CD14-positive monocyte (primary cell): ENCODE data around the gene FATE1. TPM values are rescaled to one million over a fixed set of nuclear protein-coding genes. Genes with fewer than 3 reads are reported as not detected.

Experiments used
- DNase-seq, 3 donors: peaks; one replicate each; pipeline ENCODE4 v3.0.0-alpha.2; 2011 to 2022
- H2AFZ ChIP-seq: 2 replicates; pipeline ENCODE4 v1.6.0; 2012; ENCODE audit warnings: mild to moderate bottlenecking, low read depth, low read length, inconsistent platforms; ENCODE audit not compliant: insufficient read depth, poor library complexity, severe bottlenecking
- H3K27ac ChIP-seq, 2 donors: 1 replicate in 1 of 2; 2 replicates in 1 of 2; pipeline ENCODE4 v1.5.1; 2012 to 2013; ENCODE audit warnings: low read length in 2 of 2, control low read depth in 1 of 2, inconsistent platforms in 1 of 2, low read depth in 1 of 2, mild to moderate bottlenecking in 1 of 2
- H3K27me3 ChIP-seq, 2 donors: one replicate each; pipeline versions ENCODE4 v1.6.0 to v1.6.1; 2011 to 2013; ENCODE audit warnings: low read length in 2 of 2; ENCODE audit not compliant: control insufficient read depth in 2 of 2, insufficient read depth in 2 of 2
- H3K36me3 ChIP-seq, 2 donors: replicated peaks in 1 of 2; 1 replicate in 1 of 2; 2 replicates in 1 of 2; pipeline versions ENCODE4 v1.5.1 to v1.6.1; 2012 to 2013; ENCODE audit warnings: low read length in 2 of 2, control low read depth in 1 of 2, inconsistent platforms in 1 of 2, mild to moderate bottlenecking in 1 of 2; ENCODE audit not compliant: insufficient read depth in 2 of 2, control insufficient read depth in 1 of 2
- H3K4me1 ChIP-seq, 2 donors: 1 replicate in 1 of 2; 2 replicates in 1 of 2; pipeline versions ENCODE4 v1.5.1 to v1.6.1; 2012 to 2013; ENCODE audit warnings: low read length in 2 of 2, control low read depth in 1 of 2, inconsistent platforms in 1 of 2, mild to moderate bottlenecking in 1 of 2, moderate library complexity in 1 of 2; ENCODE audit not compliant: insufficient read depth in 2 of 2, control insufficient read depth in 1 of 2
- H3K4me2 ChIP-seq: replicated peaks from 2 replicates; pipeline ENCODE3; 2012; ENCODE audit warnings: low read length, moderate library complexity, mild to moderate bottlenecking; ENCODE audit not compliant: poor library complexity, severe bottlenecking; ENCODE audit errors: extremely low read depth
- H3K4me3 ChIP-seq, 3 experiments: fragments of 200-600 bp in 1 of 3; sonication (generic) in 1 of 3; replicated peaks in 1 of 3; 1 replicate in 2 of 3; 2 replicates in 1 of 3; pipeline ENCODE4 v1.5.1; 2011 to 2013; ENCODE audit warnings: low read length in 3 of 3, mild to moderate bottlenecking in 3 of 3, control low read depth in 2 of 3, low read depth in 2 of 3, inconsistent platforms in 1 of 3, moderate library complexity in 1 of 3
- H3K79me2 ChIP-seq: 2 replicates; pipeline ENCODE4 v1.6.0; 2012; ENCODE audit warnings: mild to moderate bottlenecking, control low read depth, inconsistent platforms, low read length, moderate library complexity; ENCODE audit not compliant: insufficient read depth
- H3K9ac ChIP-seq: 2 replicates; pipeline ENCODE4 v1.6.0; 2017; ENCODE audit warnings: low read length, mild to moderate bottlenecking; ENCODE audit not compliant: insufficient read depth, poor library complexity, severe bottlenecking
- H3K9me3 ChIP-seq, 2 donors: replicated peaks in 1 of 2; 1 replicate in 1 of 2; 2 replicates in 1 of 2; pipeline versions ENCODE4 v1.5.1 to v1.6.1; 2012 to 2013; ENCODE audit warnings: low read length in 2 of 2, control low read depth in 1 of 2; ENCODE audit not compliant: control insufficient read depth in 1 of 2, insufficient read depth in 1 of 2
- H4K20me1 ChIP-seq: 2 replicates; pipeline ENCODE4 v1.6.0; 2012; ENCODE audit warnings: mild to moderate bottlenecking, low read length, control low read depth, moderate library complexity; ENCODE audit not compliant: insufficient read depth
- H3K27ac Mint-ChIP-seq, 7 donors: one replicate each; pipeline ENCODE4 v1.8.0; 2020; ENCODE audit warnings: mild to moderate bottlenecking in 7 of 7, mixed read lengths in 7 of 7, moderate library complexity in 6 of 7, inconsistent platforms in 2 of 7
- H3K27me3 Mint-ChIP-seq, 3 donors: one replicate each; pipeline ENCODE4 v1.8.0; 2021 to 2022; ENCODE audit warnings: low read depth in 3 of 3, mild to moderate bottlenecking in 3 of 3, mixed read lengths in 3 of 3, moderate library complexity in 3 of 3, inconsistent platforms in 1 of 3
- H3K36me3 Mint-ChIP-seq, 2 donors: one replicate each; pipeline ENCODE4 v1.8.0; 2020; ENCODE audit warnings: mixed read lengths in 2 of 2, inconsistent platforms in 1 of 2, mild to moderate bottlenecking in 1 of 2
- H3K4me1 Mint-ChIP-seq: one replicate; pipeline ENCODE4 v1.8.0; 2020; ENCODE audit warnings: mild to moderate bottlenecking, mixed read lengths
- H3K4me3 Mint-ChIP-seq, 2 donors: one replicate each; pipeline ENCODE4 v1.8.0; 2020; ENCODE audit warnings: mild to moderate bottlenecking in 2 of 2, mixed read lengths in 2 of 2, moderate library complexity in 1 of 2
- H3K9me3 Mint-ChIP-seq, 7 donors: one replicate each; pipeline ENCODE4 v1.8.0; 2020 to 2022; ENCODE audit warnings: mixed read lengths in 7 of 7, mild to moderate bottlenecking in 6 of 7, moderate library complexity in 6 of 7, inconsistent platforms in 2 of 7
- WGBS: methylation state at CpG from one replicate; pipeline ENCODE4 v1.1.5; 2013; ENCODE audit warnings: missing lambda C conversion rate; ENCODE audit not compliant: insufficient coverage; 5-methylcytosine and 5-hydroxymethylcytosine counted together
- intact Hi-C, 2 donors: fragments of 100-400 bp; cut with micrococcal nuclease; formaldehyde crosslinking; loops; one replicate each; pipeline versions ENCODE4 v1.15.0 to v1.15.1; 2023
- polyA minus RNA-seq: library from RNA; depleted of rRNA, polyadenylated mRNA; stranded (reverse); fragments of >200 nt; gene quantifications from 2 replicates; pipeline ENCODE4 v1.2.3, GENCODE V29; 2012
- polyA plus RNA-seq, 3 donors: library from polyadenylated mRNA; depleted of rRNA in 1 of 3; unstranded in 2 of 3; stranded (reverse) in 1 of 3; fragments of 300-500 nt in 2 of 3; fragments of >200 nt in 1 of 3; fragmentation: Illumina TruSeq in 2 of 3; gene quantifications; 1 replicate in 2 of 3; 2 replicates in 1 of 3; pipeline ENCODE4 v1.2.3, GENCODE V29; 2012 to 2021
- total RNA-seq, 12 experiments: library from RNA in 1 of 12; stranded (reverse) in 1 of 12; fragments of 120-200 nt in 1 of 12; gene quantifications; one replicate each; pipeline ENCODE4 v1.2.4 and lab custom pipeline; 2013 to 2026; ENCODE audit warnings: mixed read lengths in 6 of 12, inconsistent platforms in 1 of 12
- TF ChIP-seq, protein P1 (sequence below): fragments of 200-600 bp; IDR thresholded peaks from one replicate; pipeline ENCODE4 v1.8.0; 2022; ENCODE audit warnings: antibody characterized with exemption, mild to moderate bottlenecking

FATE1 gene, protein sequence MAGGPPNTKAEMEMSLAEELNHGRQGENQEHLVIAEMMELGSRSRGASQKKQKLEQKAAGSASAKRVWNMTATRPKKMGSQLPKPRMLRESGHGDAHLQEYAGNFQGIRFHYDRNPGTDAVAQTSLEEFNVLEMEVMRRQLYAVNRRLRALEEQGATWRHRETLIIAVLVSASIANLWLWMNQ
- total RNA-seq (2013), result 0.17 TPM
- not detected for polyA plus RNA-seq
- polyA minus RNA-seq, result not detected in 2 replicates
- total RNA-seq (lab: John Stamatoyannopoulos, UW), result 0 to 0.12 (median 0) reads per million in 11 experiments

DNA sequence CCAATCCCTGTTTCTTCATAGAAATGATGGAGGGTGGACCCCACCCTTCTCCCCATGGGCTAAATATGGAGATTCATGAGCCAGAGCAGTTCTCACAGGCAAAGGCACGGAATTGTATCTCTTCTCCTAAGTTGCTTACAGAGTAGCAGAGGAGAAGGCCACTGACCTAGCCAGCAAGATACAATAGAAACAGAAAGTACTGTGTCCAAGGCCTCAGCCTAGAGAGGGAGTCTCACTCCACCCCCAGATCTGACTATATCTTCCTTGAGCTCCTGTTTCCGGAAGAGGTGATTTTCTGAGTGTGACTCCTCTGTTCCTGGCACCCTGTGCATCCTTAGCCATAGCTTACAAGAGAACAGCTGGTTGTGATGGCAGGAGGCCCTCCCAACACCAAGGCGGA, at the start of gene FATE1:
FATE1 (plus strand) TSS at position 284 of the 400 bp plus-strand sequence; CDS start at position 369, 85 bp downstream.
- Histone ChIP-seq H3K9me3 (no peaks in the 10 kb centered on the region), H3K4me3 (no peak within 1 kb of the TSS), H3K27ac (no peak within 1 kb of the TSS), H3K36me3 (no peaks in the 10 kb centered on the region), H3K4me1 (no peaks in the 10 kb centered on the region), H2AFZ (no peak within 1 kb of the TSS), H3K9ac (no peak within 1 kb of the TSS), H3K27me3 (no peaks in the 10 kb centered on the region), H4K20me1 (no peaks in the 10 kb centered on the region), H3K79me2 (no peaks in the 10 kb centered on the region), H3K4me2 (no peak within 1 kb of the TSS)
- H3K27ac Mint-ChIP-seq, result no peak within 1 kb of the TSS
- H3K4me1 Mint-ChIP-seq, result no peaks in the 10 kb centered on the region
- no peak for DNase-seq
- no peaks in the 10 kb centered on the region for H3K9me3 Mint-ChIP-seq
- H3K36me3 Mint-ChIP-seq, result no peaks in the 10 kb centered on the region
- H3K27me3 Mint-ChIP-seq, result peaks cover 1 to 8% (median 8%) of the 10 kb centered on the region in 3 donors
- intact Hi-C loops, result no loop called here
- H3K4me3 Mint-ChIP-seq, result no peak within 1 kb of the TSS
- TF ChIP-seq, protein P1, sequence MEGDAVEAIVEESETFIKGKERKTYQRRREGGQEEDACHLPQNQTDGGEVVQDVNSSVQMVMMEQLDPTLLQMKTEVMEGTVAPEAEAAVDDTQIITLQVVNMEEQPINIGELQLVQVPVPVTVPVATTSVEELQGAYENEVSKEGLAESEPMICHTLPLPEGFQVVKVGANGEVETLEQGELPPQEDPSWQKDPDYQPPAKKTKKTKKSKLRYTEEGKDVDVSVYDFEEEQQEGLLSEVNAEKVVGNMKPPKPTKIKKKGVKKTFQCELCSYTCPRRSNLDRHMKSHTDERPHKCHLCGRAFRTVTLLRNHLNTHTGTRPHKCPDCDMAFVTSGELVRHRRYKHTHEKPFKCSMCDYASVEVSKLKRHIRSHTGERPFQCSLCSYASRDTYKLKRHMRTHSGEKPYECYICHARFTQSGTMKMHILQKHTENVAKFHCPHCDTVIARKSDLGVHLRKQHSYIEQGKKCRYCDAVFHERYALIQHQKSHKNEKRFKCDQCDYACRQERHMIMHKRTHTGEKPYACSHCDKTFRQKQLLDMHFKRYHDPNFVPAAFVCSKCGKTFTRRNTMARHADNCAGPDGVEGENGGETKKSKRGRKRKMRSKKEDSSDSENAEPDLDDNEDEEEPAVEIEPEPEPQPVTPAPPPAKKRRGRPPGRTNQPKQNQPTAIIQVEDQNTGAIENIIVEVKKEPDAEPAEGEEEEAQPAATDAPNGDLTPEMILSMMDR, result no peak
- no CpG with 5 or more reads among the region's 3 CpGs for WGBS

DNA sequence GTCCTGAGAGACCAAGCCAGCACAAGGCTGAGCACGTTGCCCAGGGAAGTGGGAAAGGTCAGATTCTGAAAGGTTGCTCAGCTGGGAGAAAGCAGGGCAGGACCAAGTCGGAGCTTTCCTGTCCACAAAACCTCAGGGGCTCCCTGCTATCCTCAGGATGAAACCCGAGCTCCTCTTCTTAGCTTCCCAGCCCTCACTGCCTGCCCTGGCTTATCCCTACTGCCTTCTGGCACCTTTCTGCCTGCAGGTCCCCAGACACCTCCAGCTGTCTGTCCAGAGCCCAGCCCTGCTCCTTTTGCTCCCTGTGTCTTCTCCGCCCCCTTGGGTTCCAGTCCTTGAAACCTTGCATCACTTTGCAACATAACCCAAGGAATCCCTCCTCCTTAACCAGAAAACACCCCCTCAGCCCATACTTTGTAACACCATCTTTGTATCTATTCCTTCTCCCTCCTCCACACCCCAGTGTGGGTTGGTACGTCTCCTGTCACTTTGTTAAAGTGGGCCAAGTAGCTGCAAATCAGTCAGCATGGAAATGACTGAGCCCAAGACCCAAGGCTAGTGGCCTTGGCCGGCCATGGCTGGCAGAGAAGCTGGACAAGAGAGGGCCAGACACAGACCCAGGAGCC, 40.6 kb upstream of the FATE1 start:
- TF ChIP-seq, protein P1, result no peak
- no peak overlapping the region for H3K9ac ChIP-seq
- H4K20me1 ChIP-seq, result no peaks in the 10 kb centered on the region
- no peak overlapping the region for H3K4me3 ChIP-seq
- peaks cover 4% of the 10 kb centered on the region for H3K4me1 Mint-ChIP-seq
- no peak overlapping the region for H3K27ac ChIP-seq
- H3K27me3 ChIP-seq, result no peaks in the 10 kb centered on the region
- WGBS, result 75% methylated on average over 1 of the region's 6 CpGs
- no peaks in the 10 kb centered on the region for H3K36me3 ChIP-seq
- intact Hi-C loops, result no loop called here
- peaks cover 1 to 2% (median 1%) of the 10 kb centered on the region in 3 donors for H3K27me3 Mint-ChIP-seq
- no peaks in the 10 kb centered on the region for H3K9me3 Mint-ChIP-seq
- H3K79me2 ChIP-seq, result no peaks in the 10 kb centered on the region
- H3K4me3 Mint-ChIP-seq, result no peak overlapping the region
- H3K27ac Mint-ChIP-seq, result no peak overlapping the region
- no peaks in the 10 kb centered on the region for H3K9me3 ChIP-seq
- H2AFZ ChIP-seq, result no peak overlapping the region
- no peaks in the 10 kb centered on the region for H3K4me1 ChIP-seq
- no peak overlapping the region for H3K4me2 ChIP-seq
- H3K36me3 Mint-ChIP-seq, result no peaks in the 10 kb centered on the region
- no peak for DNase-seq
